GM10847 (cell line): ENCODE measurements around the gene ME3.

ENCODE experiments used
- POLR2A ChIP-seq: IDR thresholded peaks from 2 replicates; pipeline ENCODE4 v1.6.1; 2011; ENCODE audit not compliant: insufficient read length; ENCODE audit errors: extremely low read depth

Gene ME3

DNA sequence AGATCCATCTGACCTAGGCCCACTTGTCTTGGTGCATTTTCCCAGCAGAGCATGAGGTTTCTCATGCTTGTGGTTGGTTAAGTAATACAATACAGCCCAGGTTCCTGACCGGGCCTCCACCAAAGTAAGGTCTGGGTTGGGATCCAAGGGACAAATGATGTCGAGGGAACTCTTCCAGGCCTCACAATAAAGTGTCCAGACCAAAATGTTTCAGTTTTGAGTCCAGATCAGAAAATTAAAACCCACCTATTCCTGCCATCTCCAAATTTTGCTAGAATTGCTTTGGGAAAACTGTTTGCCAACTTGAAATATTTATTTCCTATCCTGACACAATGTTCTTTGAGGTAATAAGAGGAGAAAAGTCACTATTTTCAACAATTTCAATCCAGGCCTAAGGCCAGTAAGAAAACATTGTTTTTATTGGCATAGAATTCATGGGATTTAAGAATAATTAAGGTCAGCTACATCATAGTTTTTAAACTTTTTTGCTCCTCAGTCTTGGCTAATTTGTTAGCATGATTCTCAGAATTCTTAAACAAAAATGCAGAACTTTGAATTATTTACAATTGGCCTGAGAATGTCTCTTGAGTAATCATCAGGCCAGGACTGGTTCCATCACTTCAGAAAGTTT lies 51.4 kb downstream of the ME3 start:
- TF ChIP-seq POLR2A = no peak

DNA sequence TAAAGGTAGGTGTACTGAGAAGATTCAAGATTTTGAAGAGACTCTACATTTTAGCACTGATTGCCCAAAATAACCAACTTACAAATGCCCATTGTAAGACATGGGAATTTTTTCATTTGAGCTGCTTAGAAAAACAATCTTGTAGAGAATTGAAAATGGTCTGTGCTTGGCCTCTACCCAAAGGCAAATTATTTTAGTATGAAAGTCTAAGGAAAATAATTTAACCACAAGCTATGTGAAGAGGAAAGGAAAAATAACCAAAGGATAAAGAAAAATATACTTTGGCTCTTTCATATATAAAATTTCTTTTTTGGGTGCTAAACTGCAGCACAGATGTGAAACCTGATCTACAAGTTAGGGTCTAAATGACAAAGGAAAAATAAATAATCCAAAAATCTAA lies 54.9 kb downstream of the ME3 start:
- TF ChIP-seq POLR2A = no peak

DNA sequence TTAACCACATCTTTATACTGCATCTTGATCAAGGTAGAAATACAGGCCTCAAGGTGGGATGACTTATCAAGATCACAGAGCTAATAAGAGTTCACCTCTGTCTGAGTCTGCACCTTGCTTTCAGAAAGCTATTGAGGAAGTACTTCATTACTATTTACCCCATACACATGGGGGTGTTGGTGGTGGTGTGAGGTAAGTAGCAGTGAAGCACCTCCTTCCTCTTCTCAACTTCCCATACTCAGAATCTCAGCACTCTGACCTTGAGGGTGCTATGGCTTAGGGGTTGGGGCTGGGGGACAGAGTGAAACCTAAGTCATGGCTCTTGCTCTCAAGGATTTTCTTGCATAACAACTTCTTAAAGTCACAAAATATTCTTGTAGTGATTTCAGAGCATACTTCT lies 56.9 kb downstream of the ME3 start:
- TF ChIP-seq POLR2A = no peak

DNA sequence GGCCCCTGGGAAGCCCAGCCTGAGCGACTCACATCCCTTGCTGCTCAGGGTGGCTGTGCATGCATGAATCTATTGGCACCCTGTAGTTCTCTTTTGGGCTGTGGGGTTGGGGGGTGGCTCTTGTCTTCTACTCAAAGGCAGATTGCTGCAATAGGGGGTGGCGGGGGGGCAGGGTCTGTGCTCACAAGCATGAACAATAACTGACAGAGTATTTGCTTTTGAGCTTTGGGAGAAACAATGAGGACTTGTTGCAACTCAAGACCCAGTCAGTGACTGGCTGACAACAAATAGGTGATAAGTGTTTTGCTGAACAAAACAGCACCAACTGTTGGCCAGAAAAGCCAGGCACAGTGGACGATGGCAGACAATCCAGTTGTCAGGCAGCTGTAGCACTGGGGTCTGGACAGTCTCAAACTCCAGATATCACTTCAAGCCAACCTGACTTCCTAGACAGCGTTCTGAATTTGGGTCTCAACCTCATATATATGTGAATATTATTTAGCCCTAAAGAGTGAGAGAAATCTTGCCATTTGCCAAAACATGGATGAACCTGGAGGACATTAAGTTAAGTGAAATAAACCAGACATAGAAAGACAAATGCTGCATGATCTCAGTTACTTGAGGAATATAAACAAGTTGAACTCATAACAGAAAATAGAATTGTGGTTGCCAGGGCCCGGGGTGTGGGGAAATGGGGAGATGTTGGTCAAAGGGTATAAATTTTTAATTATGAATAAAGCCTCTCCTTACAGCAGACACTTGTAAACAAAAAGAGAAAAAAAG lies 61.7 kb downstream of the ME3 start:
- no peak for TF ChIP-seq POLR2A

DNA sequence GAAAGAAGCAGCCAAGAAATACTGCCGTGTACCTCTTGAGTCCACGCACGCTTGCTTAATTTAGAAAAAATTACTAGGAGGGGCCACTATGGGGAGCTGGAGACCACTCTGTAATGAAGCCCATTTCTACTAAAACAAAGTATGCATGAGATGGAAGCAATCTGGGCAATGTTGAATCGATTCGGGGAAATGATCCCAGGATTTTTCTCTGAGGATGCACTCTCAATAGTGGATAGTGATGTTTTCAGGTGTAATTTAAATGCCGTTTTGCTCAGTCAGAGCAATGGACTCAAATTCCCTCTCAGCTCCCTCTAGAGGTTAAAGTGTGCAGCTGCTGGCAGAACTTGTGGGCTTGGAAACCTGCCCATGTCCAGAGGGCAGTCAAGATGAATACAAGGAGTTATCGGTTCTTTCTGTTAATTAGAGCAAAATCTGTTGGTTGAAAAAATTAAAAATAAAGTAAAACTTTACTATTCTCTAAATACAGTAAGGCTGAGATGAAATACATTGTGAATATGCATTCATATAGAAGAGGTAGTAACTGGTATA lies 64.1 kb downstream of the ME3 start:
- TF ChIP-seq POLR2A = no peak

DNA sequence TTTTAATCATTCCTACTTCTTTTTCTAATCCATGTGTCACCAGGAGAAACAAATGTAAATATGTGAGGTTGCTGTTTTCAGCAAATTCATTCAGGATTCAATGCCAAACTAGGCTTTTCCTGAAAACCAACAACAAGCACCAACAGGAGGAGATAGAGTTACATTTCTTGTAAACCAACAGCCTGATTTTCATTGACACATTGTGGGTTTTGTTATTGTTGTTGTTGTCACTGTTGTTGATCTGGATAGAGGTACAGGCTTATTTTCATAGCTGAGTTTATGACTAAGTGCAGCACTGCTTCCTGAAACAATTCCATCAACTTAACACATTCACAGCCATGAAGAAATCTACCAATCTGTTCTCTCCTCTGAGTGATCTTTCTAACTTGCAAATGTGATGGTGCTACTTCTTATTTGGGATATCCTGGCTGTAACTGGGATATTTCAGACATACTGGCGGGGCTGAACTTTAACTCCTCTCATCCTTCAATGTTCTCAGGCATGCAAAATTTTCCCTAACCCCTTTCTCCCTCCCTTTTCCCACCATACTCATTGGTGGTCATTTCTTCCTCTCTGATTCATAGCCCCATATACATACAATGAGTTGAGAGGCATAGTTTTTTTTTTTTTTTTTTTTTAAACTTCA lies 65.5 kb downstream of the ME3 start:
- no peak for TF ChIP-seq POLR2A

DNA sequence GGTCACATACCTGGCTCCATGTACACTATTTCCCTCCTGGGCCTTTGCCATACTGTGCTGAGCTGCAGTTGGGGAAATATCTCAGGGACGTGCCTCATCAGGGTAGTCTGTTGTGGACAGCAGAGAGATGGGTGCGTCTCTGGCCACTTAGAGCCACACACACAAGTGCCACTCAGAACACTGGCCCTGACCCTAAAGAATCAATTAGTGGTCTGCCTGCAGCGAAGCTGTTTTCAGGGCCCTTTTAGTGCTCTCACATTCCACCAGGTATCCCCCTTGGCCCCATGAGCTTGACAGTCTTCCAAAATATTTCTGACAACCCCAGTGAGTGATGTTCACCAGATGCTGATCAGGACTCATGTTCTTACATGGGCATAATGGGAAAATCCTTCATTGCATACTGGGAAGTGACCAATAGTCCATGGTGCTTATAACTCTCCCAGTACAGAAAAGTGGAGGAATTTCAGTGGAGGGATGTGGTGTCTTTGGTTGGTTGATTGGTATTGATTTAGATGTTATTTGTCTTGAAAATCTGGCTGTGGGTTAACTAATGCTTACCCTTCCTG lies 66.1 kb downstream of the ME3 start:
- TF ChIP-seq POLR2A = no peak

DNA sequence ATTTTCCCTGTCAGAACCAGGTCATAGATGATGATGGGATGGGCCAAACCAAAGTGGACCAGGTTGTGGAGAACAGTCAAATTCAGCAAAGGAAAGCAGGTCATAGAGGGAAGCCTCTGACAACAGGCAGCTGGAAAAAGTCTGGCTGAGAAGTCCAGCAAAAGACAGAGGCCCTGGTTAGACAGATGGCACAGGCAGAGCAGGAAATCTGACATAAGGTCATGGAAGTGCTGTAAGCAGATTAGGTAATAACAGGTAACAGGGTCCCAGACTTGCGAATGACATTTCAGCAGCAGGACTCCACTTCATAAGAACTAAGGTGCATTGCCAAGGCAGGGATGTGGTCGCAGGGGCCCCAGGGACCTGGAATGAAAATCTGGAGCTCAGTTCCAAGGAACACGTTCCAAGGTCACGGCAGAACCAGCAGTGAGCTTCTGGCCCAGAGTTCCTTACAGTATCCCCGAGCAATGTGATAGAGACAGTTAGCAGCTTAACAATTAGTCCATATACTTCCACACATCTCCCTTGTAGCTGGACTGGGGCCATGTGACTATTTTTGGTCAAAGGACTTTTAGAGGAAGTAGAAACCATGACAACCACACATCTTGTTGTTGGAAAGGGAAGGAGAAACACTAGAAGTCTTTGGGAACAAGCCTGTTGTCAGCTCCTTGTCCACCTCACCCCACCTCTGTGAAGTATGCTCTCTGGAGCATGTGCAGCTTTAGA lies 75.4 kb downstream of the ME3 start:
- TF ChIP-seq POLR2A = no peak

DNA sequence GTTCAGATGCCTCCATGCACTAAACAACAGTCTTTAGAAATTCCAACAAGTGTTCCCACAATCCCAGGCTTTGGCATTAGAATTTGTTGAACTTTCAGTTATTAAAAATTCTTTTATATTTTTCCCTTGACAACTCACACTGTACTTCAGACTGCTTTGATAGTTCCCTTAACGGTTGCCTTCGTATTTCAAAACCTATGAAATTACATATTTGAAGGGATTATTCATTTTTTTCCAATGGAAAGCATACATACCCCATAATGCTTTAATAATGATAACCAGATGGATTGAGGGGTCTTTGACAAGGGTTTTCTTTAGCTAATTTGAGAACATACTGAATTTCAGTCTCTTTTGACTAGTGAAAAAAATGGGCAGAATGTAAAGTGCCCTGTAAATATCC lies 76.5 kb downstream of the ME3 start:
- no peak for TF ChIP-seq POLR2A

DNA sequence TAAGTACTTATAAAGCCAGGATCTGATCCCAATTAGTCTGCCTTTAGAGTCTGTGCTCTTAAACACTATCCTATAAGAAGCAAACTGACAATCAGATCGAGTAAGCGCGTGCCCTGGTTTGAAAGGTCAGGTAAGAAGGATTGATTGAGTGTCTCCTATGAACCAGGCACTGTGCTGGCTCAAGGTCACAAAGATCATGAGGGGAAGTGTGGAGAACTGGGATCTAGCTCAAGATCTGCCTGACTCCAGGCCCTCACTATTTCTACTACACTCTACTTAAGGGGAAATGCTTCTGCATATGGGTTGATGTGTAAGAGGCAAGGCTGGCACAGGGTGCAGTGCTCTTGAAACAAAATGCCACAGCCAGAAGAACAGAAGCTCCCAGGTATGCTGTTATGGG lies 77.0 kb downstream of the ME3 start:
- no peak for TF ChIP-seq POLR2A

DNA sequence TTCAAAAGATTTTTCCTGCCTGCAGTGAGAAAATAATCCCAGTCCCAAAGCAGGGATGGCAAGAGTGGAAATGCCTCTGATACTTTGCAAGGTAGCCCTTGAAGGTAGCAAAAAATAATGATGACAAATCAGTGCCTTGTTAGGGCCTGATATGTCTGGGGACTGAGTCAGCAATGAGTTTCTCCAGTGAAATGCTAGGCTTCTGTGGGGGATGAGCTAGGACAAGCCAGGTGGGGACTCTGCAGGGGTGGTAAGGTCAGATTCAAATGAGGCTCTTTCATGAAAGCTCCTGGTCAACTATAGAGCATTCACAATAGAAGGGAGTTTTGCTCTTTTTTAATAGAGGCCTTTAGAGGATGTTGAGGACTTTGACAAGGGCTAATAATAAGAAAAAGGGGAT lies 77.7 kb downstream of the ME3 start:
- no peak for TF ChIP-seq POLR2A

DNA sequence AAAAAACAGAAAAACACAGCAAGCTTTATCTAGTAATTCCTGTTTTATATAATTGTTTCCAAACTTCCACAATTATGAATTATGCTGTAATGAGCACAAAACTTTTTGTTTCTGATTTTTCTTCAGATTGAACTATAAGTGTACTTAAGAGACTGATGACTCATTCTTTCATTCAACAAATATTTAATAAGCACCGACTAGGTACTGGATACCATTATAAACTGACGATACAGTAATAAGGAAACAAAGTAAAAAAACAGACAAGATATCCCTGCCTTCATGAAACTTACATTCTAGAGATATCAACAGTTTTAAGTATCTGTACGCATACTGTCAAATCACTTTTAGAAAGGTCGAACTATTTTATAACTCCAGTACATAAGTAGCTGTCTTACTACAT lies 78.6 kb downstream of the ME3 start:
- no peak for TF ChIP-seq POLR2A

DNA sequence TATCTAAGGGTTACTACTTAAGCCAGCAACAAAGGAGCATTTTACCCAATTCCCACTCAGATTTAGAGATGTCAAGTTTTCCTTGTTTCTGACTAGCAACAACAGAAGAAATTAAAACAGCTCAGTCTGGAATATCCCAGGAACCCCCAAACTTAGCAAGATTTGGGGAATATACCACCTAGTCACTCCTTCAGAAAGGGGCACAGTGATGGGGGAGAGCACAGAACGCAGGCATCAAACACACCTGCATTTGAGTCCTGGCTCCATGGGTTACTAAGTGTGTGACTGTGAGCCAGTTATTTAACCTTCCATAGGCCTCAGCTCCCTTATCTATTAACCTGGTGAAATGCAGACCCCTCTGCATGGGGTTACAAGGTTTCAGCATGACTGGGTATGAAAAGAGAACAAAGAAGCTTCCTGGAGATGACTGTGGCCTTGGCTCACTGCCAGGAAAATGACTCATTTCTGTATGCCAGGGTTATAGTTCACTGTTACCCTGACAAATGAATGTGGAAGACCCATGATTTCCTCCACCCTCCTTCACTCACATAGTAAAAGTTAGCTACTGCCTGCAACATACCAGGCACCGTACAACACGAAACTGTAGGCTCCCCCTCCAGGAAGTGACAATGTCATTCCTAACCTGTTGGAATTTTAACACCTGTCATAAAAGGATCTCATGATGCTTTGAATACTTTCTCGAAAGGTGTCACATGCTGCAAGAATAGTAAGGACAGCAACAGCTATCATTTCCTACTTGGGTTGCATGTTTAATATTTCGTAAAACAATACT lies 79.6 kb downstream of the ME3 start:
- no peak for TF ChIP-seq POLR2A

DNA sequence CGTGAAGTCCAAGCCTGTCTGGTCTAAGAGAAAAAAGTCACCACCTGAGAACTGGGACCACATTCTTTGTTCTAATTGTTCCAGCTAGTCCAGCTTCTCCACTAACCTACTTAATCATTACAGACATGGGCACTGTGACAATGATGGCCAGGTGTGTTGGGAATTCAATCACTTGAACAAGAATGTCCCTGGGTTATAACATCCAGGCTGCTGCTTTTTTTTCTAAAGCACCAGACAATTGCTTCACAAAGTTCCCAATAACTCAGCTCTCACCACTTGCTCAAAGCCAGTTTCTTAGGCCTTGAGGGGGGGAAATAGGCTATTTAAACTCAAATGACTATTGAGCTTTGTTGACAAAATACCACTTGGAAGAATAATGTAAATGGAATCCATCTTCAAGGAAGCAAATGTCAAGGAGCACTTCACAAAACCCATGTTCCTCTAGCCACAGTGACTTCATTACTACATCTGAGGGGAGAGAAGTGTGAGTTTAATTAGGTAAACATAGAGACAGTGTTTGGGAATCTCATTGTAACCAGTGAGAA lies 80.3 kb downstream of the ME3 start:
- no peak for TF ChIP-seq POLR2A
